Choroid plexus epithelial cell (primary cell): ENCODE results near the gene LMBR1.

Experiments used
- DNase-seq: peaks from one replicate; pipeline ENCODE4 v3.0.0-alpha.2; 2010; ENCODE audit warnings: low read depth
- H3K4me3 ChIP-seq: 2 replicates; pipeline ENCODE4 v1.5.1; 2011; ENCODE audit warnings: low read depth, mild to moderate bottlenecking, control low read depth, low read length, moderate library complexity
- CTCF ChIP-seq: conservative IDR thresholded peaks from 2 replicates; pipeline ENCODE4 v1.5.1; 2011; ENCODE audit warnings: low read depth, mild to moderate bottlenecking, control low read depth, inconsistent platforms, low read length, moderate library complexity

Gene LMBR1

GRCh38 chr7:156840134-156840533 lies 52.8 kb downstream of the LMBR1 start:
- H3K4me3 ChIP-seq, result no peak overlapping the region
- no peak for TF ChIP-seq CTCF
- no peak for DNase-seq

DNA sequence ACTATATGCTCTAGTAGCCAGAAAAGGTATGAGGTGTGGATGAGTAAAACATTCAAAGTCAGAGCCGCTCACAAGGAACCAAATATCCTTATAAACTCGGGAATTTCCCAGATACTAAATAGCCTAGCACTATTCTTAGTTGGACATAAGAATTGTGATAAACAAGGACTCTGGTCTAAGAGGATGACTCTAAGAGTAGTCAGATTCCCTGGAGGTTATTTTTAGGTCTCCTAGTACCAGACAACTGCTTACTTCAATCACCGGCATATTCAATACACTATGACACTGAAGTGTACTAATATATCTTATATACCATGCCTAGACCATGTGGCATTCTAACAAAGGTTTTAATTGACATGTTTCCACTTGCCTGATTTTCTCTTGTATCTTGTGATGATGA lies 56.5 kb downstream of the LMBR1 start:
- H3K4me3 ChIP-seq, result no peak overlapping the region
- no peak for DNase-seq
- TF ChIP-seq CTCF, result no peak

- DNase-seq, result no peak
- no peak for TF ChIP-seq CTCF
- H3K4me3 ChIP-seq, result no peak overlapping the region
Observed at GRCh38 chr7:156834462-156834861, 58.5 kb downstream of the LMBR1 start.

GRCh38 chr7:156833312-156833711 lies 59.7 kb downstream of the LMBR1 start:
- no peak overlapping the region for H3K4me3 ChIP-seq
- TF ChIP-seq CTCF, result no peak
- DNase-seq, result no peak

GRCh38 chr7:156832195-156832877 lies 60.6 kb downstream of the LMBR1 start:
- no peak for TF ChIP-seq CTCF
- no peak for DNase-seq

GRCh38 chr7:156829669-156830336 lies 63.2 kb downstream of the LMBR1 start:
- TF ChIP-seq CTCF, result no peak
- H3K4me3 ChIP-seq, result no peak overlapping the region
- no peak for DNase-seq

More at GRCh38 chr7:156832195-156832877, 60.6 kb downstream of the LMBR1 start:
- no peak overlapping the region for H3K4me3 ChIP-seq

GRCh38 chr7:156827587-156828203 lies 65.3 kb downstream of the LMBR1 start:
- H3K4me3 ChIP-seq, result no peak overlapping the region
- peak; percentile 62 for TF ChIP-seq CTCF
- DNase-seq, result peak; percentile 67
